Stimulated activated CD4-positive, alpha-beta T cell treated with anti-CD3 and anti-CD28 coated beads, Interleukin-4, amount 100 ng/mL, for 48 hours (primary cell): Measurements from ENCODE around the gene CCDC47.
A peak's percentile ranks its signal among the peaks of the same experiment; 100 is the strongest.

Experiments used
- DNase-seq, 2 donors: peaks; one replicate each; pipeline ENCODE4 v3.0.0-alpha.2; 2020; ENCODE audit warnings: low read depth in 2 of 2

Gene CCDC47

DNA sequence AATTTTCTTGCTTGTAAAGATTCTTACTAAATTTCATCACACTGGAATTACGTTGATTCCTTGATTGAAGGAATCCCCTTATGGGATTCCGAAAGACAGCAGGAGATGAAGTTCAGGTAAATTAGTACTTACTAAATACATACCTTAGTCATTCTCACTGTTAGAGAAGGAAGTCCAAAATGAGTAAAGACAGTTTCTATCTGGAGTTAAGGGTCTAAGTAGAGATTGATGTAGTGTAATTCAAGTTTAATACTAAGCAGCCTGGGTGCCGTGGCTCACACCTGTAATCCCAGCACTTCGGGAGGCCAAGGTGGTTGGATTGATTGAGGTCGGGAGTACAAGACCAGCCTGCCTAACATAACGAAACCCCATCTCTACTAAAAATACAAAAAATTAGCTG lies 10.1 kb upstream of the CCDC47 start:
- DNase-seq = no peak

DNA sequence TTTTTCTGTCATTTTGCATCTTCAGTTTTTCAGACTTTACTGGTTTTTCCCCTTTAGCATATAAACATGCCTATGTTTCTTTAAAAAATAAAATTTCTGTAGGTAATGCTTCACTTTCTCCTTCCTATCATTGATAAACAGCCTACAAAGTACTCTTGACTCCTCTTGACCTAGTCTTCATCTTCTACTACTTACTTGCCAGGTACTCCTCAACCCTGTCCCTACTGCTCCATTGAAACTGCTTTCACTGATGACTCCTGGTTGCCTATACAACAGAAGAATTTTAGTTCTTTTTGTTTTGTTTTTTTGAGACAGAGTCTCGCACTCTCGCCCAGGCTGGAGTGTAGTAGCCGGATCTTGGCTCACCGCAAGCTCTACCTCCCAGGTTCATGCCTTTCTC lies 7.5 kb upstream of the CCDC47 start:
- DNase-seq = no peak

DNA sequence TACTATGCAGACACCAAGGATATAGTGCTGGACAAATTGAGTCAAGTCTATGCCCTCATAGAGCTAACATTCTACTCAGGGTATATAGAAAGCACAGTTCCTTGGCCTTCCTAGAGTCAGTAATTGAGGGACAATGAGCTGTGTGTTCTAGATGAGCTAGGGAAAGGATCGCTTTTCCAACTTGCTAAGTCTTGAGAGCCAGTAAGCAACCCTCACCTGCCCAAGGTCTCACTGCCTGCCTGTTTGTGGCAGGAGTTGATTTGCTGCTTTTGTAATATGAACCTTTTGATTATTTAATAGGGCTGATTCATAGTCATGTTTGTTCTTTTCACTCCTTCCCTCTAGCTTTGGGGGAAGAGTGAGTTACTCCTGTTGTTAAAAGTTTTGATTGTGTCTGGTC lies 7.1 kb upstream of the CCDC47 start:
- DNase-seq = no peak

DNA sequence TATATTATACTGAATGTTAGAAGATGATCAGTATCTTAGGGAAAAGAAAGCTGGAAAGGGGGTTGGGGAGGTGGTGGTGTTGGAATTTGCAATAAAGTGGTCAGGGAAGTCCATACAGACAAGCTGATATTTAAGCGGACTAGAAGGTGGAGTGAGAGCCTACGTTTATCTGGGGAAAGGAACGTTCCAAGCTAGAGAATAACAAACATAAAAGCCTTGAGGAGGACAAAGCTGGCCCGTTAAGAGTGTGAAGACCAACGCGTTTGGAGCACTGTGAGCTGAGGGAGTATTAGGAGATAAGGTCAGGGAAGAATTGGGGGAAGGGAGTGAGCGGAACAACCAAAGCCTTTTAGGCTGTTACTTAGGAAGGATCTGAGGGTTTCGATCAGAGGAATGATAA lies 2.0 kb upstream of the CCDC47 start:
- DNase-seq = no peak

DNA sequence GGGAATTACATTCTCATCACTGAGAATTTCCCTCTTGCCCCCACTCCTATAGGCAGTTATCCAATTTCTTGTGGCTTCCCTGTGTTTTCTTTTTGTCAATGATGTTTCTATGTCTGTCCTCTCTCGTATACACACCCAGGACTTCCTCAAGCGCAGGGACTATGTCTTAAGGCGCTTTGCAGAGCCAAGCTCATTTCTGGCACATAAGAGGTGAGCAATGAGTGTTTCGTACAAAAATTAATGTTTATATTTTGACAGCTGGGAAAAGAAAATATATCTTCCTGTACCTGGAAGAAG lies 1.5 kb upstream of the CCDC47 start:
- no peak for DNase-seq

DNA sequence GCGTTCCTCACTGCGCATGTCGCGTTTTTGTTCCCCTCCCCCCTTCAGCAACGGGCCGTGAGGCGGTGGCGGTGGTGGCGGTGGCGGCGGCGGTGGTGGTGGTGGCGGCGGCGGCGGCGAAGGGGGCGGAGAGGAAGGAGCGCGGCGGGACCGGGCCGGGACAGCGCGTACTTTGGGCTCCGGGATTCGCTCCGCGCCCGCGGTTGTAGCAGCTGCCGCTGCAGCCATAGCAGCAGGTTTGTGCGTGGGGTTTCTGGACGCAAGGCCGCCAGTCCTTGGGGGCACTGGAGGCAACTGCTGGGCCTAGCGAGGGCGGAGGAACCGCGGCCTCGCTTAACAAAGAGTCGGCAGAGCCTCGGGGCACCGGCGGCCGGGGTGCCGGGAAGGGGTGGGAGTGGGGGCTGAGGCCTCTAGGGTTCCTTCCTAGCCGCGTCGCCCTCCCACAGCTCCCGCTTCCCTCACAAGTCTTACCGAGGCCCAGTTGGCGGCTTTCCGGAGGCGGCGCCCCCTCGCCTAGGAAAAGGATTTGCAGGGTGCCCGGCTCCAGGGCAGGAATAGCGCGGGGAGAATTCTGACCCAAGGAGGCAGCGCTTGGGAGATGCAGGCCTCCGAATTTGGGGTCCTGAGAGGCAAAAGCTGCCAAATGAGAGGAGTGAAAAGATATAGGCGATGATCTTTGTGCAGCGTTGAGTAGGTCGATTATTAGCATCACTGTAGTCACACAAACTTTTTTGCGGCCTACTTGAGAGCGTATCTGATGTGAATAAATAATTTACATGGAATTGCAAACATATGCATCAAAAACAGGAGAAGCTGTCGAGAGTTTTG lies 958 bp upstream of the CCDC47 start, which contains the start of gene DDX42:
DDX42 (plus strand) TSS at position 30 of the 828 bp plus-strand sequence. CDS start 12,880 bp downstream, outside the sequence.
- peak; percentile 87 to 89 for DNase-seq

DNA sequence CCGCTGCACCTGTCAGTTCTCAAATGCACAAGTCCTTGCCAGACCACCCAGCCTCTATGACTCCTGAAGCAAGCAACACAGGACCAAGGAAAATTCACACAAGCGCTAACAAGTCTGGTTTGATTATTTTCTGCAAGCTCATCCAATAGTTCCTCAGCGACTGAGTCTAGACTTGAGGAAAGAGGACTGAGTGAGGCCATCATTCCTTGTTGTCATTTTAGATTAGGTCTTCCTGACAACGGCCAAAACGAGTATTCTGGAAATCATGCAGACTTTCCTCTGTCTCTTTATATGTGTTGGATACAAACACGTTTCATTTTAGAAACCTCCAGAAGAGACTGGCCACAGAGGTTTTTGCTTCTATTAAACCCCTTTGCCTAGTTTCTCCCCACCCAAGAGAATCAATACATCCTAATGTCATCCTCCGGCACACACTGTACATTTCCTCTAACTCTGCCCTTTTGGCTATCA lies 561 bp downstream of the CCDC47 start:
- no peak for DNase-seq

DNA sequence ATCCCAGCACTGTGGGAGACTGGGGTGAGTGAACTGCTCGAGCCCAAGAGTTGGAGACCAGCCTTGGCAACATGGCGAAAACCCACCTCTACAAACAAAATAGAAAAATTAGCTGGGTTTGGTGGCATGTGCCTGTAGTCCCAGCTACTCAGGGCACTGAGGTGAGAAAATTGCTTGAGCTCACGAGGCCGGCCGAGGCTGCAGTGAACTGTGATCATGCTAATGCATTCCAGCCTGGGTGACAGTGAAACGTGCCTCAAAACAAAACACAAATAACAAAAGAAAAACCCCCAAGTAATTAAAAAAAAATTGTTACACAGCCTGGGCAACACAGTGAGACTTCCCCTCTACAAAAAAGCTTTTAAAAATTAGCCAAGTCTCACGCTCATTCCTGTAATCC lies 5.0 kb downstream of the CCDC47 start:
- DNase-seq = no peak

DNA sequence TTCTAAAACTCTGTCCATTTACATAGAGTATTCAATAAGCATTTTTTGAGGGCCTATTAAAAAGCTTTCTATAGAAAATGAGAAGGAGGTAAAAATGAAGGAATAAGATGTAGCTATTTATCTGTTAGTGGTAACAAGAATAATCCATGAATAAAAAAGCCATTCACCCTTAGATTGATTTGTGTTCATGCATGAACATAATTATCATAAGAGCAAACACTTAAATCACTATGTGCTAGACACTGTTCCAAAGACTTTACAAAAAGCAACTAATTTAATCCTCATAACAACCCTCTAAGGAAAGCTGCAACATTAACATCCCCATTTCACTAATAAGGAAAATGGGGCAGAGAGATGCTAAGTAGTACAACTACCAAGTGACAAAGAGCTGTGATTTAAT lies 6.6 kb downstream of the CCDC47 start:
- DNase-seq = no peak

DNA sequence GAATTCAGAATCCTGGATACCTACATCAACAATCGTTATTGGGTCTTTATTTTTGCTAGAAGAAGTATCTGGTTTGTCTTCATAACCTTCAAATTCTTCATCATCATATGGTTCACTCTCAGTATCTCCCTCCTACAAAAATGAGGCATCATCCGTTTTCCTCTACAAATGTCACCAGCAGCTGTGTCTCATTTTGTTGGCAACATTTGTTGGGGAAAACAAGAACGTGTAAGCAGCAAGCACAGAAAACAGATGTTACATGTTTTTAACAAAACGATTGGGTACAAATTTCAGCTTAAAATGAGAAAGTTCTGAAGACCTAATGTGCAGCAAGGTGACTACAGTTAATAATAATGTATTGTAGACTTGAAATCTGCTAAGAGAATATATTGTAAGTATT lies 8.7 kb downstream of the CCDC47 start:
- DNase-seq = no peak

DNA sequence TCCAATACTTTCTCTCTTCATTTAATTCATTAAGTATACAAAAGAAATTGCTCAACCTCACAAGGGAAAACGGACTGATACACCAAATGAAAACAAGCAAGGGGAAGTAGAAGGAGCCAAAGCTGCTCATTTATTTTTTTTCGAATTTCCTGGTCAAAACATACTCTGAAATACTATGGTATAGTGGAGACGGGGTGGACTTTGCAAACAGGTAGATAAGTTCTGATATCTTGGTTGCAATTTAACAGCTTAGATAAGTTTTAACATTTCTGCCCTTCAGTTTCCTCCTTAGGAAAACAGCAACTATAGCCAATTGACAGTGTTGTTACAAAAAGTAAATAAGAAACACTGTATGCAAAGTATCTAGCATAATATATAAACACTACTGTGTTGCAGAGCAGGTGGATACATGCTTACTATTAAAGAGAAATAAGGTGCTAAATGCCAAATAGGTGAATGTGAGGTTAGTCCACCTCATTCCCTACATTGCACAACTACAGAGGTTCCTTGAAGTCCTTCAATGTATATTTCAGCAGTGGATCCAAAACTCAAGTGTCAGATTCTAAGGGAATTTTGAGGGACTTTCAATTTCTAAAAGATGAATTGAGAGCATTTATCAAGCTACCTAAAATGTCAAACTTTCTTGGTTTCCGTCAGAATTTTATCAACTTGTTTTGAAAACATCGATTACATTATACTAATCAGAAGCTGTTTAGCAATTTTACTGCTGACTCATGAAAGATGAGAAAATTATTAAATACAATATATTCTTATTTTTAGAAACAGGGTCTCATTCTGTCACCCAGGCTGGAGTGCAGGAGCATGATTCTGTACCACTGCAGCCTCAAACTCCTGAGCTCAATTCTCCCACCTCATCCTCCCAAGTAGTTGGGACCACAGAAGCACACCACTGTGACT lies 11.0 kb downstream of the CCDC47 start:
- DNase-seq = no peak

DNA sequence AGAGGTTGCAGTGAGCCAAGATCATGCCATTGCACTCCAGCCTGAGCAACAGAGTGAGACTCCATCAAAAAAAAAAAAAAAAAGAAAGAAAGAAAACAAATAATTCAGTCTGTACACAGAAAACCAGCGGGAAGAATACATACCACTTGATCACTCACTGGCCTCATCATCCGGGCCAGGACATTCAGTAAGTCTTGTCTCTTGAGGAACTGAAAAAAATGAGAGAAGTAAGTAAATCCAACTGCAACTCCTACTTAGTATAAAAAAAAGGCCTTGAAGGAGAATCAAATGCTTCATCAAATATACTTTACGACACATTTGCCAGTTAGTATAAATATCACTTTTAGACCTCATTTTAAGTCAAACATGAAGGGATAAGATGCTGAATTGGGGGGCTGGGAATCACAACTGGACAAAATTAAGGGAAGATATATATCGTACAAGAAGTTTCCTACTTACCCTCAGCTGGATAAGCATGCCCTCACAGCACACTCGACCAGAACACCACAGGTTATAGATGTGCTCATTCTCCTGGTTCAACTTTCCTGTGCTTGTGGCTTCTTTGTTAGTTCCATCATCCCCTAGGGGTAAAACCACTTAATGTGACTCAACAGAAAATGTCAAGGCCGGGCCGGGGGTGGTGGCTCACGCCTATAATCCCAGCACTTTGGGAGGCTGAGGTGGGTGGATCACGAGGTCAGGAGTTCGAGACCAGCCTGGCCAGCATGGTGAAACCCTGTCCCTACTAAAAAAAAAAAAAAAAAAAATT lies 12.4 kb downstream of the CCDC47 start:
- DNase-seq = no peak

DNA sequence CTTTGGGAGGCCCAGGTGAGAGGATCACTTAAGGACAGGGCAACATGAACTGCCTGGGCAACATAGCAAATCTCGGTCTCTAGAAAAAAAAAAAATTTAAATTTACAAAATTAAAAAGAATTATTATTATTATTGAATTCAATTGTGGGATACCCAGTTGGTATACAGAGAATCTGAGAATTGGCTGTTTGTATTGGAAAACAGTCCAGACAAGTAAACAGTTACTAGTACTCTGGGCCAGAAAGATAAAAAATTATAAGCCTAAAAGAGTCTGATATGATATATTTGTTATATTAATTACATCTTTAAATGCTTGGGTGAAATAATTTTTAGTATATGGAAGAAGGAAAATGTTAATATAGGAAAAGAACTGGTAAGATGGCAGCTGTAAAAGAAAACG lies 15.0 kb downstream of the CCDC47 start:
- DNase-seq = no peak

DNA sequence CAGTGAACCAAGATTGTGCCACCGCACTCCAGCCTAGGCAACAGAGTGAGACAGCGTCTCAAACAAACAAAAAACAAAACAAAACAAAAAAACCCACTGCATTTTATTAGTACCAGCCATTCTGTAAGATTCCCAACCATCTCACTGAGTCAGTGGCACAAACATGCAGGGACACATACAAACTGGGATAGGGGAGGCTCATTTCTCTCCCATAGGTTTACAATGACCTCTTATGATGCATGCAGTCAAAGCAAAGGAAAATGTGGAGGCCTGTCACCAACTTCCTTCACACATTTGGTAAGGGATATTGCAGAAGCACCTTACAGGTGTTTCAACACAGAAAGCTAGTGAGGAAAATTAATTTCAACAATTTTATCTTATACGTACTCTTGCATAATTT lies 19.4 kb downstream of the CCDC47 start:
- no peak for DNase-seq

DNA sequence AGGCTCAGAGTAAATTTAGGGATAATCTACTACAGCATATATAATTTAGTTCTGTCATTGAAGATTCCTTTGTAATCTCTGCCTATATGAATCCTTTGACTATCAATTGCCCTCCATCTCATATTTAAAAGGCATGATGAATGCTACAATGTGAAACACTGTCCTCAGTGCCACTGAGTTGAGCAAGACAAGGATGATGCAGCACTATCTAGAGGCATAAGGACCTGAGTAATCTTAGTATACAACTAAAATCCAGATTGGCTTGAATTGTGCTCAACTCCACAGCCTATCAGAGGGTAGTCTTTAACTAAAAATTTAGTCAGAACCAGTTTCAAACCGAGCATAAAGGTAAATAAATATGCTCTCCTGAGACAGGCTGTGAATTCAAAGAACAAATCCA lies 20.2 kb downstream of the CCDC47 start:
- DNase-seq = no peak

DNA sequence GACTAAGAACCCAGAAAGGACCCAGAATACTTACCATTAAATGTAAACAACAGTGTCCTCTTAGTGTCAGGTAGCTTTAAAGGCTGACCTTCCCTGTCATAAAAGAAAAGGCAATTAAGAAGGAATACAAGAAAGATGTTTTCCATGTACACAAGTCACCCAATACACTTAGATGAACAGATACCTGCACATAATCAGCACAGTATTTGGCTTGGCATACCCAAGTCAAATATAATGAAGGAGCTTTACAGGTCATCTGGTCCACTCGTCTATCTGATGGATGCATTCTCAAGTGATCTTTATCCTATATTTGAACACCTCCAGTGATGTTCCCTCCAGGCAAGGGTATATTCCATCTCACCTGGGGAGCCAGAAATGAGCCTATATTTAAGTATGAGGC lies 20.7 kb downstream of the CCDC47 start:
- DNase-seq = no peak

DNA sequence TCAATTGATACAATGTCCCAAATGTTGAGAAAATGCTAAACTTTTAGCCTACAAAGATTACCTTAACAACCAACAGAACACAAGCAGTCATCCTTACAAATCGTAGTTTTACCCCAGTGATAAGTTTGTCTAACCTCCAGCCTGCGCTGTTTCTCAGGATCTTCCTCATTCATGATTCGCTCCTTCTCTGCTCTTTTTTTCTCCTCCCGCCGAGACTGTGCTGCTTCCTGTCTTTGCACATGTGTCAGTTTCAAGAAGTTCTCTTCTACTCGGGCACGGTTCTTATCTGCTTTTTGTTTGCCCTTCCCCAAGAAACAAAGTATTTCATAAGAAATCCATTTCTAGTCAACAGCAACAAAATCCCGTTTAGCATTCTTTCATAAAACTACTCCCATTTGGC lies 21.6 kb downstream of the CCDC47 start:
- DNase-seq = no peak

DNA sequence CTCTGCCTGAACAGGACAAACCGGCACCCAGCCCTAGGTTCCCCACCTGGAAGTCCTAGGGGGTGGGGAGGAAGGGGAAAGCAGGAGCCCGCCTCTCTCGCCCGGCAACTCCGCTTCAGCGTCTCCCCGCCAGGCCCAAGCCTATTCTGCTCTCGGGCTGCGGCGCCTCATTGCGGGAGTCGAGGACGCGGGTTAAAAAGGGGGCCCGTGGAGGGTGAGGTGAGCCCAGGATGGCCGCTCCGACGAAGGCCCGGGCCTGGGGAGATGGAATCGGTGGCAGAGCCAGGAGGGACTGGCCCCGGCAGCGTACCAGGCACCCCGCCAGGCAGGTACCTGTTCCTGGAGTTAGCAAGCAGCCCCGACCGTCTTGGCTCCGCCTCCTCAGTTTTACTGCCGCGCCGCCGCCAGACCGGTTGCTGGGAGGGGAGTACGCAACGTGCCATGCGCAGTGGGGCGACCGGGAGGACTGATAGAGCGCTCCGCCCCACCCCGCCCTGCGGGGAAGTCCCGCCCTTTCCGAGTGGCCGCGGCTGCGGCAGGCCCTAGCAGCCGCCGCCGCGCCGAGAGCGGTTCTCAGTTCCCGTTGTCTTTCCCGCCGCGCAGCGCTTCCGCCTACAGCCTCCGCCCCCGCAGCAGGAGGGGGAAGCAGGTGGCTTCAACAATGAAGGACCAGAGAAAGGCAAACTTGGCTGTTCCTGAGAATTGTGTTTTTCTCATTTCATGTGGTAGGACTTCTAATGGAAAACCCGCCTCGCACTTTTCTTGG lies 31.8 kb downstream of the CCDC47 start, which contains the start of gene STRADA:
STRADA (minus strand) TSS at position 392 of the 766 bp plus-strand sequence. CDS start 13,430 bp downstream, outside the sequence.
- peak; percentile 97 to 99 for DNase-seq

DNA sequence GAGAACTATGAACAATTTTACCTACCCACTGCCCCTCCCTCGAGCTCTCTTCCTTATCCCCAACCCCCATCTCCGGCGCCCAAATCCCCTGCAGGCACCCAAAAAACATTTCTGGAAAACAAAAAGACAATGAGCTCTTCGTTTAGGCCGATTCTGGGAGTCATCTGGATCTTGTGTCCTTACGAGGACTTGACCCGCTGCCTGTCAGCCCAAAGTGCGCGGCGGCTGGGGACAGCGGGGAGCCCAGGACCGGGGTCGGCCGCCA lies 32.3 kb downstream of the CCDC47 start:
- DNase-seq = no peak

DNA sequence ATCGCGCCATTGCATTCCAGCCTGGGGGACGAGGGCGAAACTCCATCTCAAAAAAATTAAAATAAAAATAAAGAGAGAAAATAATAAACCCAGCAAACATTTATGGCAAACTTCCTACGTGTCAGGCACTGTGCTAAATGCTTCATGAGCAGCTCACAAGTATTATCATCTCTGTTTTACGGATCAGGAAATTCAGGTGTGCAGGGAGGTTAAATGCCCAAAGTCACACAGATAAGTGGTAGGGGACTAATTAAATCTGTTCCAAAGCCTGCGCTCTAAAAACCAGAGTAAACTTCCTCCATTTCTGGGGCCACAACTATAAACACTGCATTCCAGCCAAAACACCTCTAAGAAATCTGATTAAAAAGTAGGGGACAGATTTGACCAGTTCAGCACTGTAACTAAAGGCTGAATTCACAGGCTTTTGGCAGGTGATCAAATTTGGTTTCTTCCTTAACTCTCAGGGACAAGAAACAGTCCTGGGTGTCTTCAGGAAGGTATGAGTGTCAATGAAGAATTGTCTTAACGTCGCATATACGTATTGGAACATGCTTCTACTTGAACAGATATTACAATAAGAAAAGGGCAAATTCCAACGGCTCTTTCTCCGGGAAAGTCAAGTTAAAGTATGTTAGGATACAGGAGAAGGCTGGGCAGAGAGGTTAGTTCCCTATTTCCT lies 32.8 kb downstream of the CCDC47 start:
- no peak for DNase-seq

DNA sequence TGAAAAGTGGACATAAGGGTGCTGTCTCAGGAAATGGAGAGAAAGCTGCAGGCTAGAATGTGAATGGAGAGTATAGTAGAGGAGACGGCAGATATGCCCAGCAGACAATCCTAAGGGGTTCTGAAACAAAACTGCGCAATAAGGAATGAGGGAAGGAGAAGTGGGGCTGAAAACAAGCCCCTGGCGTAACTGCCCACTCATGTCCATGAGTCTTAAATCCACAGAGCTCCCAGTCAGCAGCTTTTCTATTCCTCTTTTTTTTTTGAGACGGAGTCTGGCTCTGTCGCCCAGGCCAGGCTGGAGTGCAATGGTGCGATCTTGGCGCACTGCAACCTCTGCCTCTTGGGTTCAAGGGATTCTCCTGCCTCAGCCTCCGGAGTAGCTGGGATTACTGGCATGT lies 37.7 kb downstream of the CCDC47 start:
- DNase-seq = no peak
